ENCODE results near the gene TEX48. TPM values are rescaled to one million over a fixed set of nuclear protein-coding genes. Genes with fewer than 3 reads are reported as not detected.

TEX48 gene
- total RNA-seq, 2 experiments from 2014 or later = not detected

Other genes with a start within 250 kb of the TEX48 start
- gene WHRN, start 176.7 kb downstream of the TEX48 start, total RNA-seq = 1 to 10 TPM; 1.9 to 2.1 TPM
- 10 to 100 TPM; 26.7 to 28.8 TPM for gene ATP6V1G1, start 94.4 kb downstream of the TEX48 start, total RNA-seq
- gene TMEM268, start 70.9 kb downstream of the TEX48 start, total RNA-seq = 10 to 100 TPM; 23.6 to 24.1 TPM
- not detected for gene TEX53, start 24.4 kb downstream of the TEX48 start, total RNA-seq
- gene TNFSF15, start 123.8 kb upstream of the TEX48 start, total RNA-seq = under 1 TPM; 0.62 to 0.74 TPM
- gene TNFSF8, start 248.4 kb upstream of the TEX48 start, total RNA-seq = 10 to 100 TPM; 25.9 to 26.4 TPM